ENCODE data around the gene PPP2R2C. TPM values are rescaled to one million over a fixed set of nuclear protein-coding genes. Genes with fewer than 3 reads are reported as not detected.

Gene PPP2R2C
- total and polyA plus RNA-seq, 5 donors from 2014 or later, result not detected

DNA sequence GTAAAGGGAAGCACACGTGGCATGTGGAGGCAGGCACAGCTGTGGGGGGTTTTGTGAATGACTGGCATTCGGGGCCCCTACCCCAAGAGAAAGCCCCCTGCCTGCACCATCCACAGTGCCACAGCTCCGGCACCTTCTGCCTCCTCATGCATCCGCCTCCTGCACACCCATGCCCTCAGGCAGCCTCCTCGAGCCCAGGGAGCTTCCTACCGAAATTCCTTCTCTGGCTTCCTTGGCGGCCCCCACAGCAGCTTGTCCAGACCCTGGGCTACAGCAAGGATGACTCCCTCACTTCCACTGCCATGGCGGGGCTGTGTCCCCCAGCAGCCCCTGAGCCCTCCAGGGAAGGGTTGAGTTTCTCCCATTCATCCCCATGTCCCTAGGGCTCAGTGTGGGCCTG is 102.9 kb downstream of the PPP2R2C start:
- no peaks in the 10 kb centered on the region for H3K4me1 Mint-ChIP-seq
- DNase-seq, result no peak
- Histone ChIP-seq H3K27me3 (ENCODE audit: control insufficient read depth, insufficient read depth, low read length) (no peaks in the 10 kb centered on the region), H3K4me1 (ENCODE audit: control insufficient read depth, insufficient read depth, low read length, poor library complexity, severe bottlenecking) (no peaks in the 10 kb centered on the region), H3K27ac (ENCODE audit: insufficient read depth, low read length, poor library complexity, severe bottlenecking) (no peak overlapping the region), H3K36me3 (ENCODE audit: control insufficient read depth, insufficient read depth, low read length) (no peaks in the 10 kb centered on the region), H3K9me3 (ENCODE audit: control insufficient read depth in 2 of 2, low read length in 2 of 2) (no peaks in the 10 kb centered on the region), H3K4me3 (ENCODE audit: low read depth, low read length) (no peak overlapping the region)
- peaks cover 15% of the 10 kb centered on the region for H3K27me3 Mint-ChIP-seq
- no peak overlapping the region for H3K27ac Mint-ChIP-seq
- peaks cover 0 to 2% (median 0%) of the 10 kb centered on the region in 7 donors for H3K9me3 Mint-ChIP-seq
- H3K4me3 Mint-ChIP-seq, result no peak overlapping the region
- no peak for ATAC-seq (ENCODE audit: low read depth in 2 of 2)
- H3K36me3 Mint-ChIP-seq, result no peaks in the 10 kb centered on the region

DNA sequence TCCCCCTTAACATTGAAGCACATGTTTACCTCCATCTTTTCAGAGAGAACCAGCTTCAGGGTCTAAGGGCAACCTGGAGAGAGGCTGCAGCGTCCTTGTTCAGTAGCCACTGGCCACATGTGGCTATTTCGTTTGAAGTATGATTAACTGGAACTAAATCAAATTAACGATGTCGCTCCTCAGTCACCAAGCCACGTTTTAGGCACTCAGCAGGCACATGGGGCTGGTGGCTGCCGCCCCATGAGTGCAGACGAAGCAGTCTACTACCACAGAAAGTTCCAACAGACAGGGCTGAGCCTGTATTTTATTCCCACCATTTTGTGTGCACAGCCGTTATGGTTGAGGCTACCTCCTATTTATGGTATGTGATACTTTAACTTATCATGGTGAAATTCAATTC is 103.4 kb downstream of the PPP2R2C start:
- Mint-ChIP-seq H3K27ac (no peak overlapping the region), H3K36me3 (no peaks in the 10 kb centered on the region)

DNA sequence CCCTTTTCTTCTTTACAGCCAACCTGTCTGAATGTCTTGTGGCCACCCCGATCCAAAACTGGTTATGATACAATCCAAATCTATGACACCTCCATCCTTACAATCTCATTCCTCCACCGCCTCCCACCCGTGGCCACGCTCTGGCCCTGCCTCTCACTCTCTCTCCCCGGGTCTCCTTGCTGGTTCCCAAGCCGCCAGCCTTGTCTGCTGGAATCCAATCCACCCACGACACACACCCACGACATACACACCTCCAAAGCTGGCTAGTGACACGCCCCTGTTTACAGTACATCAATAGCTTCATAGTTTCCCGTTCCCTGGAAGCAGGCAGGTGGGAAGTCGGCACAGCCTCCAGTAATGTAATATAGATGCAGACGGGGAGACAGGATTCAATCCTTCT is 103.8 kb downstream of the PPP2R2C start:
- DNase-seq (no peak), ATAC-seq (ENCODE audit: low read depth in 2 of 2) (no peak)
- Histone ChIP-seq H3K9me3 (ENCODE audit: control insufficient read depth in 2 of 2, low read length in 2 of 2) (no peaks in the 10 kb centered on the region), H3K4me3 (ENCODE audit: low read depth, low read length) (no peak overlapping the region), H3K27ac (ENCODE audit: insufficient read depth, low read length, poor library complexity, severe bottlenecking) (no peak overlapping the region), H3K27me3 (ENCODE audit: control insufficient read depth, insufficient read depth, low read length) (no peaks in the 10 kb centered on the region), H3K4me1 (ENCODE audit: control insufficient read depth, insufficient read depth, low read length, poor library complexity, severe bottlenecking) (no peaks in the 10 kb centered on the region), H3K36me3 (ENCODE audit: control insufficient read depth, insufficient read depth, low read length) (no peaks in the 10 kb centered on the region)
- H3K9me3 Mint-ChIP-seq, result peaks cover 0 to 2% (median 0%) of the 10 kb centered on the region in 7 donors
- H3K4me3 Mint-ChIP-seq, result no peak overlapping the region
- no peak overlapping the region for H3K27ac Mint-ChIP-seq
- H3K27me3 Mint-ChIP-seq, result peaks cover 10% of the 10 kb centered on the region
- no peaks in the 10 kb centered on the region for H3K4me1 Mint-ChIP-seq
- H3K36me3 Mint-ChIP-seq, result no peaks in the 10 kb centered on the region

More for the DNA sequence above, 103.4 kb downstream of the PPP2R2C start:
- H3K9me3 ChIP-seq (ENCODE audit: control insufficient read depth in 2 of 2, low read length in 2 of 2), result no peaks in the 10 kb centered on the region
- no peak overlapping the region for H3K4me3 ChIP-seq (ENCODE audit: low read depth, low read length)
- H3K27me3 Mint-ChIP-seq, result peaks cover 10% of the 10 kb centered on the region
- peaks cover 0 to 2% (median 0%) of the 10 kb centered on the region in 7 donors for H3K9me3 Mint-ChIP-seq
- no peaks in the 10 kb centered on the region for H3K4me1 ChIP-seq (ENCODE audit: control insufficient read depth, insufficient read depth, low read length, poor library complexity, severe bottlenecking)
- no peaks in the 10 kb centered on the region for H3K36me3 ChIP-seq (ENCODE audit: control insufficient read depth, insufficient read depth, low read length)
- no peaks in the 10 kb centered on the region for H3K4me1 Mint-ChIP-seq
- no peak overlapping the region for H3K4me3 Mint-ChIP-seq
- H3K27me3 ChIP-seq (ENCODE audit: control insufficient read depth, insufficient read depth, low read length), result no peaks in the 10 kb centered on the region
- ATAC-seq (ENCODE audit: low read depth in 2 of 2) (no peak), DNase-seq (no peak)
- H3K27ac ChIP-seq (ENCODE audit: insufficient read depth, low read length, poor library complexity, severe bottlenecking), result no peak overlapping the region

DNA sequence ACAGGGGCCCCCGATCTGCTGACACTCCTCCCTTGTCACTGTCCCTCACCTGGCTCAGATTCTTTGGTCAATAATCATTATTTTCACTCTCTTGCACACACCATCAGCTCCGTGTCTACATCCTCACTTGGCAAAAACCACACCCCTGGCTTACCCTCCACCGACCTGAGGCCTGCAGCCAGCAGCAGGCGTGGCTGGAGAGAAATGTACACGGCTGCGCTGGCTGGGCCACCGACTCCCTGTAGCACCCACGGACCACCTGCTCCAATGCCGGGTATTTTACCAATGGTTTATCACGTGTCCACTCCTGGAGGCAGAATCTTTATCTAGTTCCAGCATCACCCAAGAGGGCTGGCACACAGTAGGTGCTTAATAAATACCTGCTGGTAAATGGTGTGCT is 104.3 kb downstream of the PPP2R2C start:
- no peak overlapping the region for H3K4me3 ChIP-seq (ENCODE audit: low read depth, low read length)
- Mint-ChIP-seq H3K4me1 (no peaks in the 10 kb centered on the region), H3K4me3 (no peak overlapping the region), H3K27me3 (peaks cover 10% of the 10 kb centered on the region), H3K36me3 (no peaks in the 10 kb centered on the region), H3K9me3 (peaks cover 0 to 2% (median 0%) of the 10 kb centered on the region in 7 donors), H3K27ac (no peak overlapping the region)
- no peaks in the 10 kb centered on the region for H3K9me3 ChIP-seq (ENCODE audit: control insufficient read depth in 2 of 2, low read length in 2 of 2)
- H3K27ac ChIP-seq (ENCODE audit: insufficient read depth, low read length, poor library complexity, severe bottlenecking), result no peak overlapping the region
- H3K4me1 ChIP-seq (ENCODE audit: control insufficient read depth, insufficient read depth, low read length, poor library complexity, severe bottlenecking), result no peaks in the 10 kb centered on the region
- no peak for ATAC-seq (ENCODE audit: low read depth in 2 of 2)
- no peaks in the 10 kb centered on the region for H3K27me3 ChIP-seq (ENCODE audit: control insufficient read depth, insufficient read depth, low read length)
- H3K36me3 ChIP-seq (ENCODE audit: control insufficient read depth, insufficient read depth, low read length), result no peaks in the 10 kb centered on the region
- DNase-seq, result no peak

DNA sequence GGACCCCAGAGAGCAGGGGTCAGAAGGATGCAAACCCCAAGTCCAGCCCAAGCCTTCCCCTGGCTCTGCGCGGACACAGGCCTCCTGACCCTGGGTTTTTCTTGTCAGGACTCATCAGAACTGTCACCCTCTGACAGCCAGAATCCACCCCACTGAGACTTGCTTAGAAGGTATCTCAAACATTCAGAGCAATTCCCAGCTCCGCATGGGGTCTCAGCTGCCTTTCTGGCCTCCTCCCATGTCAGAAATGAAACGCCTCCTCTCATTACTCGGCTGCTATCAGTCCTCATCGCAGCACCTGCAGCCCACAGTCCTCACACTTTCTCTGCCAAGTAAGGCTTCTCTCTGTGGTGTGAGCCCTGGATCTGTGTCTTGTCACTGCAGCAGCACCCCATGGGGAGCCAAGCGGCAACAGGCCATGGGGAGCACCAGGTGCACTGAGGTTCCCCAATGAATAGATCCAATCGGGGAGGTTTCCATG is 105.0 kb downstream of the PPP2R2C start:
- peaks cover 0 to 2% (median 0%) of the 10 kb centered on the region in 7 donors for H3K9me3 Mint-ChIP-seq
- Histone ChIP-seq H3K27me3 (ENCODE audit: control insufficient read depth, insufficient read depth, low read length) (no peaks in the 10 kb centered on the region), H3K9me3 (ENCODE audit: control insufficient read depth in 2 of 2, low read length in 2 of 2) (no peaks in the 10 kb centered on the region), H3K36me3 (ENCODE audit: control insufficient read depth, insufficient read depth, low read length) (no peaks in the 10 kb centered on the region), H3K4me1 (ENCODE audit: control insufficient read depth, insufficient read depth, low read length, poor library complexity, severe bottlenecking) (no peaks in the 10 kb centered on the region), H3K27ac (ENCODE audit: insufficient read depth, low read length, poor library complexity, severe bottlenecking) (no peak overlapping the region), H3K4me3 (ENCODE audit: low read depth, low read length) (no peak overlapping the region)
- H3K27ac Mint-ChIP-seq, result no peak overlapping the region
- H3K4me3 Mint-ChIP-seq, result no peak overlapping the region
- no peak for DNase-seq
- no peaks in the 10 kb centered on the region for H3K36me3 Mint-ChIP-seq
- peaks cover 10% of the 10 kb centered on the region for H3K27me3 Mint-ChIP-seq
- H3K4me1 Mint-ChIP-seq, result no peaks in the 10 kb centered on the region
- no peak for ATAC-seq (ENCODE audit: low read depth in 2 of 2)

DNA sequence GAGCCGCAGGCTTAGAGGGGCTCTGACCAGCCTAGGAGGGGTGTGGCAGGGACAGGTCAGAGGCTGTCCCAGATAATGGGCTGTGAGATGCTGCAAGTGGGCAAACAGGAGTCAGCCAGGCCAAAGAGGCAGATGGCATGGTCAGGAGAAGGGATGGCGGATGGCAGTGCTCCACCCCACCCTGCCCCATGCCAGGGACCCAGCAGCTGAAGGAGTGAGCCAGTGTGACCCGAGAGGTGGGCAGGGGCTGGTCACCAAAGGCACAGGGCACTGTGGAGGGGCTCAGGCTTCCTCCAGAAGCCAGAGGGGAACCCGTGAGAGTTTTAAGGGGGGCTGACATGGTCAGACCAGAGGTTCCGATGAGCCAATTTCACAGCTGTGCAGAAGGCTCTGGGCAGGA is 105.8 kb downstream of the PPP2R2C start:
- Histone ChIP-seq H3K9me3 (ENCODE audit: control insufficient read depth in 2 of 2, low read length in 2 of 2) (no peaks in the 10 kb centered on the region), H3K27ac (ENCODE audit: insufficient read depth, low read length, poor library complexity, severe bottlenecking) (no peak overlapping the region), H3K4me1 (ENCODE audit: control insufficient read depth, insufficient read depth, low read length, poor library complexity, severe bottlenecking) (no peaks in the 10 kb centered on the region), H3K4me3 (ENCODE audit: low read depth, low read length) (no peak overlapping the region), H3K27me3 (ENCODE audit: control insufficient read depth, insufficient read depth, low read length) (no peaks in the 10 kb centered on the region), H3K36me3 (ENCODE audit: control insufficient read depth, insufficient read depth, low read length) (no peaks in the 10 kb centered on the region)
- DNase-seq, result no peak
- Mint-ChIP-seq H3K36me3 (no peaks in the 10 kb centered on the region), H3K27me3 (peaks cover 10% of the 10 kb centered on the region), H3K4me3 (no peak overlapping the region), H3K4me1 (no peaks in the 10 kb centered on the region), H3K9me3 (peaks cover 0 to 2% (median 0%) of the 10 kb centered on the region in 7 donors), H3K27ac (no peak overlapping the region)
- ATAC-seq (ENCODE audit: low read depth in 2 of 2), result no peak

DNA sequence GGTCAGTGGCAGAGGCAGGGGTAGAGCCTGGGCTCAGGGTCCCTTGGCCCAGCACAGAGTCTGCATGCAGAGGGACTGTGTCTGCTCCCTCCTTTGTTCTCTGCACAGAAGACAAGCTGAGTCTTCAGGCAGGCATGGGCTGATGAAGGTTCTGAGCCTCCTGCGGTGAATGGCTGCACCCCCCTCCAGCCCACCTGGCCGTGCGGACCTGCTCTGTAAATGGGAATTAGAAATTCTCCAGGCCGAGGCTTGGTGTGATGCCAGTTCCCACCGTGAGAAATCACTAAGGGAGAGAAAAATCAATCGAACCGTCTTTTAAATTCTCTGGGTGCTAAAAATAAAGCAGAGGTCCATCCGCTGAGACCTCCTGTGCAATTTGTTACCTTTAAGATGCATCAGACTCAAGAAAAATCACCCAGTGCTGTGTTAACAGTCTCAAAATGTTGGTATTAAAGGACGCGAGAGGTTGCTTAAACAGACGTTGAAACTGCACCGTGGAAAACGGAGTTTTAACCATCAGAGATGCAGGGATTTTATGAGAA is 106.8 kb downstream of the PPP2R2C start:
- ATAC-seq (ENCODE audit: low read depth in 2 of 2), result no peak
- Mint-ChIP-seq H3K27ac (no peak overlapping the region), H3K4me1 (no peaks in the 10 kb centered on the region), H3K9me3 (peaks cover 0 to 2% (median 0%) of the 10 kb centered on the region in 7 donors), H3K4me3 (no peak overlapping the region), H3K27me3 (peaks cover 10% of the 10 kb centered on the region), H3K36me3 (no peaks in the 10 kb centered on the region)
- Histone ChIP-seq H3K4me1 (ENCODE audit: control insufficient read depth, insufficient read depth, low read length, poor library complexity, severe bottlenecking) (no peaks in the 10 kb centered on the region), H3K27ac (ENCODE audit: insufficient read depth, low read length, poor library complexity, severe bottlenecking) (no peak overlapping the region), H3K27me3 (ENCODE audit: control insufficient read depth, insufficient read depth, low read length) (no peaks in the 10 kb centered on the region), H3K4me3 (ENCODE audit: low read depth, low read length) (no peak overlapping the region), H3K36me3 (ENCODE audit: control insufficient read depth, insufficient read depth, low read length) (no peaks in the 10 kb centered on the region), H3K9me3 (ENCODE audit: control insufficient read depth in 2 of 2, low read length in 2 of 2) (no peaks in the 10 kb centered on the region)
- no peak for DNase-seq

DNA sequence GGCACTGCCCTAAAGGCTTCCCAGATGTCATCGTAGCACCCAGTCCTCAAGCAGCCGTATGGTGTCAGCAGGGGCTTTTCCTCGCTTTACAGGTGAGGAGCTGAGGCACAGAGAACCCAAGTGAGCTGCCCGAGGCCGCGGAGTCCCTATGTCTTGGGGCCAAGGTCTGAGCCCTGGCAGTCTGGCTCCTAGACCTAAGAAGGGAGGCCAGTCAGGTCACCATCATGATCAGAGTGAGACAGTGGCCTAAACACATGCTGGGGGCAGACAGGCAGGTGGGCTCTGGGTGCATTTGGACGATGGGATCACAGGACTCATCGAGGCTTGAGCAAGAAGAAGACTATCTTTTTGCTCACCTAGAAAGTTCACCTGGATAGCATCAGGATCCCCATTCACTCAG is 107.8 kb downstream of the PPP2R2C start:
- Mint-ChIP-seq H3K9me3 (peaks cover 0 to 2% (median 0%) of the 10 kb centered on the region in 7 donors), H3K4me3 (no peak overlapping the region), H3K27me3 (peaks cover 10% of the 10 kb centered on the region), H3K4me1 (no peaks in the 10 kb centered on the region), H3K36me3 (no peaks in the 10 kb centered on the region), H3K27ac (no peak overlapping the region)
- Histone ChIP-seq H3K4me3 (ENCODE audit: low read depth, low read length) (no peak overlapping the region), H3K27ac (ENCODE audit: insufficient read depth, low read length, poor library complexity, severe bottlenecking) (no peak overlapping the region), H3K27me3 (ENCODE audit: control insufficient read depth, insufficient read depth, low read length) (no peaks in the 10 kb centered on the region), H3K9me3 (ENCODE audit: control insufficient read depth in 2 of 2, low read length in 2 of 2) (no peaks in the 10 kb centered on the region), H3K36me3 (ENCODE audit: control insufficient read depth, insufficient read depth, low read length) (no peaks in the 10 kb centered on the region), H3K4me1 (ENCODE audit: control insufficient read depth, insufficient read depth, low read length, poor library complexity, severe bottlenecking) (no peaks in the 10 kb centered on the region)
- DNase-seq, result no peak
- ATAC-seq (ENCODE audit: low read depth in 2 of 2), result no peak
